HG03571 (cell line): ENCODE data around the gene CYP4V2.
A peak's percentile ranks its signal among the peaks of the same experiment; 100 is the strongest.

Experiments used
- ATAC-seq: cut with Tn5 transposase; IDR thresholded peaks from one replicate; pipeline ENCODE4 v1.9.1; 2021; ENCODE audit not compliant: unreplicated experiment

The CYP4V2 gene

DNA sequence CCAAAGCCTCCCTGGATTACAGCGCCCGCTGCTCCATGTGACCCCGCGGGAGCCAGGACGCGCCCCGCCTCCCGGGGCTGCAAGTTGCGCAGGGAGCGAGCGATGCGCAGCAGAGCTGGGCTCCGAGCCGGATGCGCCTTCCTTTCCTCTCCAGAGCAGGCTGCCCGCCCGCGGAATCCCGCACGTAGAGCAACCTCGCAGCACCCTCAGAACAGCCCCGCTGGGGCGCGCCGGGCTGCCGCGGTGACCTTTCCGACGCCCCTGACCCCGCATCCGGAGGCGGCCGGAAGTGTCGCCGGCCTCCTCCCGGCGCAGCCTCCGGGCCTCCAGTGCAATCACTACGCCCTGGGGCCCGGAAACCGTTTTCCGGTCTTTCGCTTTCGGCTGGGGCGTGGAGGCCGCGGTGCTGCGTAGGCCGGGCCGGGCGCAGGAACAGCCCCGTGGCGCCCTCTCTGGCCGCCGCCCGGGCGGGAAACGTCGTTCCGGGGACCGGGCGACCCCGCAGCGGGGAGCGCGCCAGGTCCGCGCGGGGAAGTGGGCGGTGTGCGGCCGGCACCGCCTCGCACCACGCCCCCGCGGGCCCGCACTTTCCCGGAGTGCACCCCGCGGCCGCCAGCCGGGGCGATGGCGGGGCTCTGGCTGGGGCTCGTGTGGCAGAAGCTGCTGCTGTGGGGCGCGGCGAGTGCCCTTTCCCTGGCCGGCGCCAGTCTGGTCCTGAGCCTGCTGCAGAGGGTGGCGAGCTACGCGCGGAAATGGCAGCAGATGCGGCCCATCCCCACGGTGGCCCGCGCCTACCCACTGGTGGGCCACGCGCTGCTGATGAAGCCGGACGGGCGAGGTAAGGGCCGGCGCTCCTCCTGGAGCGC, at the start of gene CYP4V2:
TSS of gene CYP4V2 (plus strand) at position 368 of the 866 bp plus-strand sequence. CDS start at position 625, 257 bp downstream.
- peak; percentile 85 for ATAC-seq

DNA sequence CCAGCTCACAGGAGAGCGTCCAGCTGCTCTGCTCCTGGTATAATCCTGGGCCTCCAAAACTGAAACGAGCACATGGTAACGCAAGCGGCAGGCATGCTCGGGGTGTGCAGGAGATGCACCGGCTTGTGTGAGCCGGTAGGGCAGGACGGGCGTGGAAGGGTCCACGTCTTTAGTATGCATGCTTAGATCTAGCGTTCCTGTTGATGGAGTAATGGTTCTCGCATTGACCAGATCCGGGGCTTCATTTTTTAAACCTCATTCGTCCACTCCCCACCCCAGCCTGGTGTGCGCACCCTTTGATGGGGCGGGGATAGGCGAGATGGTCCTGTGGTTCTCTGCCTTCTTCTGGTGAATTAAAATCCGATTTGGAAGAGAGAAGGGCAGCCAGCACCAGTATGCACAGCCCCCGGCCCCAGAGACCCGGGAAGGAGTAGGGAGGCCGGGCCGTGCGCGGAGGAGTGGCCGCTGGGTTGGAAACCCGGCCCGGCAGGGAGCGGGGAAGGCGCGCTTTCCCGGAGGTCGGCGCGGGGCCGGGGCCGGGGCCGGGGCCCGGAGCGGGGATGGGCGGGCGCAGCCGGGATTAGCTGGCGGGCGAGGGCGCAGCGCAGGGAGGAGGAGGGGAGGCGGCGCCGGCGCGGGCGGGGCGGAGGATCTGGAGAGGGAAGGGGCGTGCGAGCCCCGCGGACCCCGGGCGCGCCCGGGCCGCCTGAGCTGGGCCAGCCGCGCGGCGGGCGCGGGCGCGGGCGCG, 47.0 kb upstream of the CYP4V2 start:
- peak; percentile 41 for ATAC-seq

DNA sequence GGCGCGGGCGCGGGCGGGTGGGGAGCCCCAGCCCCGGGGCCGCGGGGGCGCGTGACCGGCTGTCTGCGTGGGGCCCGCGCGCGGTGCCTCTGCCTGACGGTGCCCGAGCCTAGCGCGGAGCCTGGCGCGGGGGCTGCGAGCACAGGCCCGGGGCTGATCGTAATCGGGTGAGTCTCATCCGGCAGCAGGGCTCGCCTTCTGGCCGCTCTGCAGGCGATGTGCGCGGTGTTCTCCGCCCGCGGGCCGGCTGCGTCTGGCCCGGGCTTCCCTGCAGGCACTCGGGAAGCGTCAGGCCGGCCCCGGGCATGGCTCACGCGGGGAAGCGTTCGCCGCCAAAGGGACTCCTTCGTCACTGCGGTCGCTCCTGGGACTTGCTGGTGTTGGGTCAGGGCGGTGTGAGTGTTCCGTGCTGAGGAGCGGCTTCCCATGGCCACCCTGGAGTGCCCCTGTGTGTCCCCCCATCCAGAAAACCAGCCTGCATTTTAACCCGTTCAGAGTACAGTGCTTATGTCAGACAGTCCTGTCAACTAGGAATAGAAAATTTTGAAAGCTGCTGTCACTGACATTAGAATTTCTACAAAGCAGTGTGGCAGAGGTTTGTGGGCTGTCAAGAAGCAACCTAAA, 46.3 kb upstream of the CYP4V2 start:
- peak; percentile 36 for ATAC-seq

DNA sequence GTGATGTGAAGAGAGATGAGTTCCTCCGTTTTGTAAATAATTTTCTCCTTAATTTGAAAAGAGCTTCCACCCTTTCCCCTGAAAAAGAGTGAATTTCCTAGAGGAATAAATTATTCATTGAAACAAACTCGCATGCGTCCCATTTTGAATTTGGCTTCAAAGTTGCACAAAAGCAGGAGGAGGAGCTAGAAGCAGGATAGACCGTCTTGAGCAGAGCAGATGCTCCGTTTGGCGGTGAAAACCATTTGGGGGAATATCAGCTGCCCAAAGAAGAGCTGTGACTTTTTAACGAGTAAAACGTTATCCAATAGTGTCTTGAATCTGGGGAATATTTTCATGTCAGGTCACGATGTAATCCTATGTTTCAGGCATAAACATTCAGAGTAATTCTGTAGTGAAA, 44.9 kb upstream of the CYP4V2 start:
- no peak for ATAC-seq

DNA sequence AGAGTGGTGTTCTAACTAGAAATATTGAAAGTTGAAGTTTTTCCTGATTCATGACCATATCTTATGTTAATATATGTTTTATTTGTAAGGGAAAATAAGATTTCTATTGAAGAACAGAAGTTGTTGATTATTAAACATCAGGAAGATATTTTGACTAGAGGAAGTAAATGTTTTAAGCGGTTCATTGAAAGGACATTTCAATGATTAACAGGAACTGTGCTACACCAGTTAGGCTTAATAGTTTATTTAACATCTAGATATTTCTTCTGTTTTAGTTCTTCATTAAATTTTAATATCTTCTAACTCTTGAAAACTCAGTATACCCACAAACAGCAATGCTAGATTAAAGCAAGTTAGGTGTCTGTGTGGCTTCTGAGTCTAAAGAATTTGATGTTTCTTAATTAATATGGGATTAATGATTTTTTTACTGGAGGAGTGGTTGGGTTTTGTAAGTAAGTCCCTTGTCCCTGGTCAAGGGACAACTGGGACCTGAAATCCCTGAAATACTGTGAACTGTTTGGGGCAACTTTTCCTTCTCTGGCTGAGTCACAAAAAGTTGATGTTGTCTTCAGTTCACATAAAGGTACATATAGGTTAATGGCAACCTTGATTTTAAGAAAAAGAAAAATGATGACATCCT, 42.9 kb upstream of the CYP4V2 start:
- no peak for ATAC-seq

DNA sequence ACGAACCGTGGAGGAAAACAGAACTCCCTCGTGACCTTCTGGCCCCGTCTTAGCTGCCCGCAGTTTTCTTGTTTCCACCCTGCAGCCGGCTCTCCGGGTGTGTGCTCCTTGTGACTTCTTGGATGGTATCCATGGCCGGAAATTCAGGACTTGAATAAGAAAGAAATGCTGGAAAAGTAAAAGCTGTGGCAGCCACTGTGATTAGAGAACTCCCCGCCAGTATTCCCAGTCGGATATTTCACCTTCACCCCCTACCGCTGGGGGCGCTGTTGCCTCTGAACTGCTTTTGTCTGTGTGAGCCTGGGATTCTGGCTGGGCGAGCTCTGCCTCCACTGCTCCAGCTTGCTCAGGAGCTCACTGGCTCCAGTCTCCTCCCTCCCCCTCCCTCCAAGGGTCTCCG, 41.5 kb upstream of the CYP4V2 start:
- ATAC-seq: no peak

DNA sequence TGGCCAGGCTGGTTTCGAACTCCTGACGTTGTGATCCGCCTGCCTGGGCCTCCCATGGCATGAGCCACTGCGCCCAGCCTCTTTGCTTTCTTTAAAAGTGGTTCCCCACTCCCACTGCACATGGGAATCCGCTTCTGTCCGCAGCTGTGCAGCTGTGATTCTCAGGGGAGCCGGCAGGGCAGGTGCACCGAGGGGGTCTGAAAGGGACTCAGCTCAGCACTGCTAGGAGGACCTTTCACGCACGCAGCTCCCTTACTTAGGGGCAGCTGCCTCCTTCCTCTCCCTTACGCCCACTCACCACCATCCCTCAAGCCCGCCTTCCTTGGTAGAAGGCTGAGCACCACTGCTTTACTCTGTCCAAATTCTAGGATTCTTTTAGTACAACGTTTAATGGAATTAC, 40.4 kb upstream of the CYP4V2 start:
- ATAC-seq: no peak

DNA sequence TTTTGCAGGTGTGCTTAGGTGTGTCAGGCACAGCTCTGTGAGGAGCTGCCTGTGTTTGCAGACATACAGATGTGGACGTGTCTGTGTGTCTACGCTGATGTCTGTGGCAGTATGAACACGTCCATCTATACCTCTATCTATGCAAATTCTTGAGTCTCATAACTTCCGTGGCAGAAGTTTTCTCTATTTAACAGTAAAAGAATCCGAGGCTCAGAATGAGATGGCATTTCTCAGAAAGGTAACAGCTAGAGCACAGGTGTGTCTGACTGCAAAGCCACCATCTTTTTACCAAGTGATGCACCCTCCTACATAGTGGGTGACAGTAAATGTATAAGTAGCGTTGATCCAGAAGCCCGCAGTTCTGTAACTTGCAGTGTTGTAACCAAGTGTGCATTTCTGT, 39.9 kb upstream of the CYP4V2 start:
- ATAC-seq: no peak

DNA sequence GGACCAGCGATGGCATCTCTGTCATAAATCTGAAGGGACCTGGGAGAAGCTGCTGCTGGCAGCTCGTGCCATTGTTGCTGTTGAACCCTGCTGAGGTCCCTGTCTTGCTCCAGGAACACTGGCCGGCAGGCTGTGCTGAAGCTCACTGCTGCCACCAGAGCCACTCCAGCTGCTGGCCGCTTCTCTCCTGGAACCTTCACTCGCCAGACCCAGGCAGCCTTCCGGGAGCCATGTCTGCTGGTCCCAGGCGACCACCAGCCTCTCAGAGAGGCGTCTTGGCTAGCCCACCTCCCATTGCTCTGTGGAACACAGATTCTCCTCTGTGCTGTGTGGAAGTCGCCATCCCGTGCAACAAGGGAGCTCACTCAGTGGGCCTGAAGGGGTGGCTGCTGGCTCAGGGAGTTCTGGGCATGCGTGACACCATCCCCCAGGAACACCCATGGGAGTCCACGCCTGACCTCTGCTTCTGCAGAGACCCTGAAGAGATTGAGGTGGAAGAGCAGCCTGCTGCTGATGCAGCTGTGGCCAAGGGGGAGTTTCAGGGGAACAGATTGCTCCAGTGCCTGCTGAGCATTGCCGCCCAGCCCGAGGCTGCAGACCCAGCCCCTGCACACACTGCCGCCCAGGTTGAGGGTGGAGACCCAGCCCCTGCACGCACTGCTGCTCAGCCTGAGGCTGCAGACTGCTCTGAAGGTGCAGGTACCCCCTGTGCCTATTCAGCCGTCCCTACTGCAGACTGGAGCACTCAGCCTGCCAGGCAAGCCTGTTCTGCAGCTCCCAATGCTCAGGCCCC, 33.1 kb upstream of the CYP4V2 start:
- ATAC-seq: no peak

DNA sequence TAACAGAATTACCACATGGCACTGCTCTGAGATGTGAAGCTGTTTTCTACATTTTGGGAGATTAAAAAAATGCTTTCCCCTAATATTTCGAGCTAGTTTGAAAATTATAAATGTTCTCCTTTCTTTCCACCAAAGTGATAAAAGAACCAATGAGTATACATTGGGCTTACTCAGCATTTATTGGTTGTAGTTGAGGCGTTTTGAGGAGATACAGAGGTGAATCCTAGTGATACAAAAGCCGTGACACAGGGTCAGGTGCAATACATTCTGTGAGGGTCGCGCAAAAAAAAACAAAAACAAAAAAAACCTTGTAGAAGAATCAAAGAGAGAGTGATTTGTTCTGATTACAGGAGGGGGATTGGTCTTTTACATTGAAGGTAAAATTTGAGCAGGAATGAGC, 32.4 kb upstream of the CYP4V2 start:
- ATAC-seq: no peak

DNA sequence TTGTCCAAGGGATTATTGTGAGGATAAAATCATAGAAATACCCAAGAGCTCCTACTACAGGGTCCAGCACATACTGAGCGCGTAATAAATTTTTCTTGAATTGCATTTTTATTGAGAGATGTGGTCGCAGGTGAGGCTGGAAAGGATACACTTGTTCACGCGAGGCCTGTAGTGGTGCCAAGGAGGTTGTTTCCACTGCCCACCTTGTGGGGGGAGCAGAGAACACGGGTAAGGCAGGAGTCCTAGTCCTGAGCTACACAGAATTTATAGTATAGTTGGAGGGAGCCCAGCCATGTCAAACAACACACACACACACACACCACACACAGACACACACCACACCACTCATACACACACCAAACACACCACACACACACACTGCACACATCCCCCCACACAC, 31.8 kb upstream of the CYP4V2 start:
- ATAC-seq: no peak

DNA sequence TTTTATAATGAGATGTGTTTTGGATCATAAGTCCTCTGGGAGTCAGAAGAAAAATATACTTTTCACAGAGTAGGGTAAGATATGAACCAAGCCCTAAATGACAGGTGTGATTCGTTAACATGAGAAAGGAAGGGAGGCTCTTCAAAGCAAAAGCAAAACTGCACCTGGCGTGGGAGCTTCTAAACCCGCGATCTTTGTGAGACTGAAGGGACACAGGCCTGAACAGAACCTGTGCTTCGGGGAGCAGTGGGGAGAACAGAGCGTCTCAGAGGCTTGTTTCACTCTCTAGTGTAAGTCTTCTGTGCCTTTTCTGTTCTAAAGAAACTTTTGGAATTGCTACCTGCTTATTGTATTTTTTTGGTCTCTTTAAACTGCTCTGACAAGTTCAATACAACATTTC, 30.2 kb upstream of the CYP4V2 start:
- peak; percentile 94 for ATAC-seq

DNA sequence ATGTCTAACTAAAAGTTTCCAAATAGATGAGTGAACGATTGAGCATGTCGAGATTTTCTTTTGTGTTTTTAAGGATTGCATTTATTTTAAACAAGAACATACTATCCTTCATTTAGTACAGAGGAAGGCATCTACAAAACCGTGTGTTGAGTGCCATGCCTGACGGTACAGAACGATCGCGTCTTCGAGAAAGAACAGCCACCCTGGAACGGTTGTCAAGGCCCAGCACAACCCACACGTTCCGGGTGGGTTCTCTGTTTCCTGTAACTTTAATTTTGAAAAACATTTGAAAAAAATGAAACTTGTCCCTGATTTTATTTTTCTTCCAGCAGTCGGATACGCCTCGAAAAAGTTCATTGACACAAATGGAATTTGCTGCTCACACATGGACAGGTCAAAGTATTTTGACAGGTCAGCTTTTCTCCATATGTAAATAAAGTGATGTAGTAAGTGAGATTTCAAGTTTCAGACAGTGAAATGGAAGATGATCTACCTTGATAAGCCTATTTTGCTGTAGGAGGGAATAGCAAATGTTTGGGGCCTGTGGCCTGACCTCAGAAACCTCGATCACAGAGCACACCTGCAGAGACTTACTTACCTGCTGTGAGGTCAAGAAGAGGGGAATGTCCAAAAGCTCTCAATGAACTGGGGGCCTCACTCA, 24.4 kb upstream of the CYP4V2 start:
- no peak for ATAC-seq

DNA sequence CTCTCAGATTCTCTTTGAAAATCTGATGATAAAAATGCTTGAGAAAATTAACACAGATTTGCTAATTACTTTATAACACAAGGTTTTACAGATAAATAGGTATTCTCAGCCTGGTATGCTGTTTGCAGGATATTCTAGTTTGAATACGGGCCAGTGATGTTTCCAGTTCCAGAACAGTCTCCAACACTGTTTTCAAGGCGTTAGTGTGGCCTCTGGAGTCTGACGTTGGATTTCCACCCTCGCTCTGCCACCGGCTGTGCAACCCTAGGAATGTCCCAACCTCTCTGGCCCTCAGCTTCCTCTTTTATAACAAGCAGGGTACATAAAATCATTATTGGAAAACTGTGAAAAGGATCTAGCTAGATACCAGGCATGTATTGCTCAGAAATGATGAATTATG, 23.8 kb upstream of the CYP4V2 start:
- ATAC-seq: no peak

DNA sequence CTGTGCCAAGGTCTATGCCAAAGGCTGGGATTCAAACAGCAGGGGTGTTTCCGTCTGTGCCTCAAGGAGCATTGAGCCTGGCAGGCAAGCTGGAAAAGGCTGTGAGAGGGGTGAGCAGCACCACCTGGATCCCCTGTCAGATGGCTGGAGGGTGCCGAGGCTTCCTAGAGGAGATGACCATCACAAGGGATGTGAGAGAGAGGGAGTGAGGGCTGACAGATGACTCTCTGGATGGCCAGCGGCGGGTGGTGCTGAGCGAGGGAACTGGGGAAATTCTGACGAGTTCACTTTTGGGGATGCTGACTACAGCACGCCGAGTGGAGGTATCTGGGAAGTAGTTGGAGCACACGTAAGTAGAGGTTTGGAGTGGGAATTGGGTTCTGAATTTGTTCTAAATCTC, 22.6 kb upstream of the CYP4V2 start:
- no peak for ATAC-seq

DNA sequence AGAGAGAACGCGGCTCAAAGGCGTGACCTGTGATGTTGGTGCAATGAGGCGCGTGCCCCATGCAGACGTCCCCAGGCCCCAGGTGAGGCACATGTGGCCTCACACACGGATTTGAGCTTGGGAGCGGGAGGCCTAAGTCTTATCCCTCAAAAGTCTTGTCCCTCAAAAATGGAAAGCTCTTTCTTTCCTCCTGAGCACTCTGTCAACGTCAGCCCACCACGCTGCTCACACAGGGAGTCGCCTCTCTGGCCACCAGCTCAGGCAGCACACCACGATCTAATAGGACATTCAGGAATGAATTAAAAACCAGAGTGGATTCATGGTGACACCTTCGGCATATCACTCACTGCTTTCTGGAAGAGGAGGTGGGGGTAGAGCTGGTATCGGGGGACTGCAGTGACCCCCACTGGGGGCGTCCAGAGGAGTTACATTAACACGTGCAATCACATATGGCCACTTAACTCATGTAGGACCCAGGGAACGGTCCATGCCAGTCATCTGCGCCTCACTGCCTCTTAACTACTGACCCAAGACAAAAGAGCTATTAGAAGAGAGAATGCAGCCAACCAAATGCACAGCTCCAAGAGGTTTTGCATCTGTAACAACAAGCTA, 21.9 kb upstream of the CYP4V2 start:
- no peak for ATAC-seq

DNA sequence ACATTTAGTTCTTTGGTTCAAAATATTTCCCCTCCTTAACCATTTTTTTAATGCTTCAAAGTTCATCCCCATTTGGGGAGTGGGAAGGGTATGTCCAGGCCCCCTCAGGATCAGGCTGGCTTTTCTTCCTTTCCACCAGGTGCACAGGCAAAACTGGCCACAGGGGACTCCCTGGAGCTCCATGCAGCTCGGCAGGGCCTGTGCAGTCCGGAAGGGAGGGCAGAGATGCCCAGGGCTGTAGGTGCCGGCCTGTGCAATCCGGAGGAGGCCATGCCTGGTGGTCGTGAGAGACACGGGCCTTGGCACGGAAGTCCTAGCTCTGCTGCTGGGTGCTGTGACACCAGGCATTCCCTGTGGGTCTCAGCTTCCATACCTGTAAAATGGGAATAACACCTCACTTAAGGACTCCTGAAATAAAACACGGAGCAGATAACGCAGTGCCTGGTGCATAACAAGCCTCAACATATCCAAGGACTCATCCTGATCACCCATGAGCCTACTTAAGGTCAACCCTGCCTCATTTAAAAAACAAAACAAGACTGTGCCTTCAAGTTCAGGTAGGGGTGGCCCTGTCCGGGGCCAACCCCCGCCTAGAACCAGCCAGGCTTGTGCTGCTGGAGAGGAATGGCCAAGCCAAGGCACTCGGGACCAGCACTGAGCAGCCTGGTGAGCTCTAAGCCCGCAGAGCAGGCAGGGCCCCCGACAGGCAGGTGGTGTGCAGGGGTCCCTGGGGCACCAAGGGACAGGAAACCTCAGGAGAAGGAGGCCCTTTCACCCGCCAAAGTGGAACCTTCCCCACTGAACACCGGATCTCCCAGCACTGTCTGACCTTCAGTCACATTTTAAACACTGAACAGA, 21.2 kb upstream of the CYP4V2 start:
- ATAC-seq: no peak

DNA sequence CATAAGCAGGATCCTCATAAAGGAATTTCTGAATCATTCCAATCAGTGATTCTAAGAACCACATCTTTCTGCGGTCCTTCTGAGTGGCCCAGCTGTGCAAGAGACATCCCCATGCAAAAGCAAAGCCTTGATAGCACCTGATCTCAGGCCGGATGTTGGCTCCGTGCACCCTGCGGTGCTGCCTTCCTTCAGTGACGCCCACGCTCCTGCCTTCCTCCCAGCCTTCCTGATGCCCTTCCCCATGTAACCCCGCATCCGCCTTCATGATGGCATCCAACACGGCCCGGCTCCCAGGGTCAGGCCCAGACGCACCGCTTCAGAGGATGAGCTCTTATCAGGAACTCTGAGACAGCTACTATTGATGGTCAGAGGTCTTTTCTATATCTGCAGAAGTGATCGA, 20.4 kb upstream of the CYP4V2 start:
- no peak for ATAC-seq

DNA sequence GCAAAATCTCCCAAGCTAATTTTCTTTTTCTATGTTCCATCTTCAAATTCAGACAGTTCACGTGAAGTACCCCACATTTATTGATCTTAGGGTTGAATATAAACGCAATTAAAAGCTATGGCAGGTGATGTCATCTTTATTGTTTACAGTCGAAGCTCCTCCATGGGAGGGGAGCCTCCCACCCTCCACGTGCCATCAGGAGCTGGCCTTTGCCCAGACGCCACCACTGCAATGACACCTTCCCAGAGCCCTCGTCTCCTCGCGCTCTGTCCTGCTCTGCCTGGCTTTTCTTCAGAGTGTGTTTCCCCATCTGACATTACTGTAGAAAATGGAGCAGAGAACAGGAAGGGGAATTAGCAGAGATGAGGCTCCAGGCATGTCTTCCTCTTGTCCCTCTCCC, 18.8 kb upstream of the CYP4V2 start:
- no peak for ATAC-seq
